Measurements from ENCODE around the gene SLIT3. TPM values are rescaled to one million over a fixed set of nuclear protein-coding genes. Genes with fewer than 3 reads are reported as not detected.
"Not testable (repeated sequence)": the region's sequence is repeated elsewhere in the genome, so short reads cannot be mapped to it uniquely, and the experiment has no call there.

The SLIT3 gene
- total and polyA plus RNA-seq, 4 donors = 4.6 to 48.5 (median 19.8) TPM

GRCh38 chr5:168743617-168744016 lies 557.3 kb downstream of the SLIT3 start:
- DNase-seq = no peak
- H3K9ac ChIP-seq (ENCODE audit: insufficient read depth in 1 of 2, low read length in 2 of 2) = no peak overlapping the region

GRCh38 chr5:168742311-168742710 lies 558.6 kb downstream of the SLIT3 start:
- WGBS, 2 donors = 69 to 81% methylated on average over 2 of the region's 2 CpGs
- not testable (repeated sequence) for H3K27me3 ChIP-seq (ENCODE audit: control insufficient read depth in 3 of 3, insufficient read depth in 3 of 3, low read length in 2 of 3); DNase-seq; H3K9me3 ChIP-seq (ENCODE audit: control insufficient read depth in 4 of 4, insufficient read depth in 3 of 4, low read length in 3 of 4); H3K27ac ChIP-seq (ENCODE audit: low read depth in 1 of 2, low read length in 1 of 2); H3K4me1 ChIP-seq (ENCODE audit: control insufficient read depth in 5 of 5, insufficient read depth in 5 of 5, low read length in 5 of 5); H3K9ac ChIP-seq (ENCODE audit: insufficient read depth in 1 of 2, low read length in 2 of 2); ATAC-seq (ENCODE audit: insufficient read depth, low FRiP score); H3K4me3 ChIP-seq
- peaks cover 0 to 14% (median 4%) of the 10 kb centered on the region in 4 donors for H3K36me3 ChIP-seq (ENCODE audit: control insufficient read depth in 4 of 4, insufficient read depth in 4 of 4, low read length in 4 of 4)

More at GRCh38 chr5:168743617-168744016, 557.3 kb downstream of the SLIT3 start:
- H3K4me1 ChIP-seq (ENCODE audit: control insufficient read depth in 5 of 5, insufficient read depth in 5 of 5, low read length in 5 of 5) = peaks cover 0 to 7% (median 0%) of the 10 kb centered on the region in 5 donors
- no peak for TF ChIP-seq CTCF (IDR thresholded peaks at IDR 0.05; ENCODE audit: control extremely low read depth, extremely low read depth)
- H3K27me3 ChIP-seq (ENCODE audit: control insufficient read depth in 3 of 3, insufficient read depth in 3 of 3, low read length in 2 of 3) = no peaks in the 10 kb centered on the region
- peaks cover 0 to 14% (median 6%) of the 10 kb centered on the region in 4 donors for H3K36me3 ChIP-seq (ENCODE audit: control insufficient read depth in 4 of 4, insufficient read depth in 4 of 4, low read length in 4 of 4)
- H3K4me3 ChIP-seq = no peak overlapping the region
- H3K27ac ChIP-seq (ENCODE audit: low read depth in 1 of 2, low read length in 1 of 2) = no peak overlapping the region
- 94 to 97% methylated on average over 7 of the region's 7 CpGs for WGBS, 2 donors
- no peak for ATAC-seq (ENCODE audit: insufficient read depth, low FRiP score)
- H3K9me3 ChIP-seq (ENCODE audit: control insufficient read depth in 4 of 4, insufficient read depth in 3 of 4, low read length in 3 of 4) = peaks cover 0 to 1% (median 0%) of the 10 kb centered on the region in 4 donors

- H3K4me3 ChIP-seq = no peak overlapping the region
- no peak overlapping the region for H3K9ac ChIP-seq (ENCODE audit: insufficient read depth in 1 of 2, low read length in 2 of 2)
- peaks cover 0 to 16% (median 0%) of the 10 kb centered on the region in 5 donors for H3K4me1 ChIP-seq (ENCODE audit: control insufficient read depth in 5 of 5, insufficient read depth in 5 of 5, low read length in 5 of 5)
- peak in 1 of 3 donors; percentile 23 for DNase-seq
- ATAC-seq (ENCODE audit: insufficient read depth, low FRiP score) = no peak
- no peaks in the 10 kb centered on the region for H3K9me3 ChIP-seq (ENCODE audit: control insufficient read depth in 4 of 4, insufficient read depth in 3 of 4, low read length in 3 of 4)
- H3K36me3 ChIP-seq (ENCODE audit: control insufficient read depth in 4 of 4, insufficient read depth in 4 of 4, low read length in 4 of 4) = peaks cover 0 to 12% (median 4%) of the 10 kb centered on the region in 4 donors
- no peak overlapping the region for H3K27ac ChIP-seq (ENCODE audit: low read depth in 1 of 2, low read length in 1 of 2)
- 52 to 73% methylated on average over 8 of the region's 8 CpGs for WGBS, 2 donors
- peaks cover 0 to 4% (median 0%) of the 10 kb centered on the region in 3 donors for H3K27me3 ChIP-seq (ENCODE audit: control insufficient read depth in 3 of 3, insufficient read depth in 3 of 3, low read length in 2 of 3)
- no peak for TF ChIP-seq CTCF (IDR thresholded peaks at IDR 0.05; ENCODE audit: control extremely low read depth, extremely low read depth)
Measured at GRCh38 chr5:168740811-168741213, 560.1 kb downstream of the SLIT3 start.

GRCh38 chr5:168740092-168740800 lies 560.7 kb downstream of the SLIT3 start:
- Histone ChIP-seq H3K4me1 (ENCODE audit: control insufficient read depth in 5 of 5, insufficient read depth in 5 of 5, low read length in 5 of 5) (peaks cover 0 to 22% (median 0%) of the 10 kb centered on the region in 5 donors), H3K27ac (ENCODE audit: low read depth in 1 of 2, low read length in 1 of 2) (peak overlapping the region in 1 of 2 donors; percentile 18), H3K4me3 (no peak overlapping the region), H3K36me3 (ENCODE audit: control insufficient read depth in 4 of 4, insufficient read depth in 4 of 4, low read length in 4 of 4) (peaks cover 0 to 9% (median 2%) of the 10 kb centered on the region in 4 donors), H3K27me3 (ENCODE audit: control insufficient read depth in 3 of 3, insufficient read depth in 3 of 3, low read length in 2 of 3) (peaks cover 0 to 4% (median 0%) of the 10 kb centered on the region in 3 donors), H3K9ac (ENCODE audit: insufficient read depth in 1 of 2, low read length in 2 of 2) (no peak overlapping the region), H3K9me3 (ENCODE audit: control insufficient read depth in 4 of 4, insufficient read depth in 3 of 4, low read length in 3 of 4) (no peaks in the 10 kb centered on the region)
- no peak for TF ChIP-seq CTCF (IDR thresholded peaks at IDR 0.05; ENCODE audit: control extremely low read depth, extremely low read depth)
- 60 to 71% methylated on average over 2 of the region's 2 CpGs for WGBS, 2 donors
- DNase-seq (peak in 2 of 3 donors; percentile 25 to 32), ATAC-seq (ENCODE audit: insufficient read depth, low FRiP score) (no peak)
